ENCODE results near the gene ANO9. TPM values are rescaled to one million over a fixed set of nuclear protein-coding genes. Genes with fewer than 3 reads are reported as not detected.

Gene ANO9
- total and polyA plus RNA-seq, 2 experiments from 2014 or later: 9.0 to 10.2 TPM

DNA sequence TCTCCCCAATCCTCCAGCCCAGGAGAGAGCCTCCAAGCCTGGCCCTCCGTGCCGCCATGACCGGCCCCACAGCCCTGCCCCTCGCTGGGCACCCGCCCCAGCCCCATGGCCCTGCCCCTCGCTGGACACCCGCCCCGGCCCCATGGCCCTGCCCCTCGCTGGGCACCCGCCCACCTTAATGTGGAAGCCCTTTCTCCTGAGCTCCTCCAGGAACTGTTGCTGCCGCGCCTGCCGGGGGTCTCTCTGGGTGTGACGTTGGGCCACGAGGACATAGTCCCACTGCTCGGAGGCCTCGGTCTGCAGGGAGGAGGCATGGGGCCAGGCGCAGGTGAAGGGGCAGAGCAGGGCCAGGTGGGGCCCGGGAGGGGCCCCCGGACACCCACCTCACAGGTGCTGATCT, 8.2 kb downstream of the ANO9 start:
- Histone ChIP-seq H3K27ac (ENCODE audit: low read depth) (no peak overlapping the region), H4K20me1 (replicated peaks; ENCODE audit: insufficient read depth) (no peaks in the 10 kb centered on the region), H3F3A (replicated peaks; ENCODE audit: low read depth) (0 out of 2 replicates have a peak, but pooled peaks cover 2% of the 10 kb centered on the region), H3K4me2 (no peak overlapping the region), H3K79me2 (replicated peaks; ENCODE audit: insufficient read depth) (no peaks in the 10 kb centered on the region), H3K36me3 (ENCODE audit: insufficient read depth) (no peaks in the 10 kb centered on the region), H3K4me1 (ENCODE audit: insufficient read depth) (no peaks in the 10 kb centered on the region), H3K27me3 (ENCODE audit: insufficient read depth) (no peaks in the 10 kb centered on the region), H3K9me2 (ENCODE audit: insufficient read depth) (no peaks in the 10 kb centered on the region), H3K4me3 (no peak overlapping the region), H2AFZ (no peak overlapping the region)
- ATAC-seq (no peak), DNase-seq (ENCODE audit: low spot score) (no peak)
- Mint-ChIP-seq H3K9me3 (peaks cover 13% of the 10 kb centered on the region), H3K27me3 (ENCODE audit: insufficient read depth, low read depth, poor library complexity) (peaks cover 8% of the 10 kb centered on the region), H3K4me3 (no peak overlapping the region), H3K4me1 (peaks cover 2% of the 10 kb centered on the region; the same call in 1 of the 3 replicates), H3K36me3 (ENCODE audit: low read depth) (peaks cover 11% of the 10 kb centered on the region), H3K27ac (no peak overlapping the region)
- TF ChIP-seq STAT1 (IDR thresholded peaks at IDR 0.05; ENCODE audit: unreplicated experiment) (no peak), NANOG (IDR thresholded peaks at IDR 0.05; ENCODE audit: borderline replicate concordance) (no peak), ZNF114 (CRISPR knock-in tag; IDR thresholded peaks at IDR 0.05) (no peak)
- TF ChIP-seq, protein P1, sequence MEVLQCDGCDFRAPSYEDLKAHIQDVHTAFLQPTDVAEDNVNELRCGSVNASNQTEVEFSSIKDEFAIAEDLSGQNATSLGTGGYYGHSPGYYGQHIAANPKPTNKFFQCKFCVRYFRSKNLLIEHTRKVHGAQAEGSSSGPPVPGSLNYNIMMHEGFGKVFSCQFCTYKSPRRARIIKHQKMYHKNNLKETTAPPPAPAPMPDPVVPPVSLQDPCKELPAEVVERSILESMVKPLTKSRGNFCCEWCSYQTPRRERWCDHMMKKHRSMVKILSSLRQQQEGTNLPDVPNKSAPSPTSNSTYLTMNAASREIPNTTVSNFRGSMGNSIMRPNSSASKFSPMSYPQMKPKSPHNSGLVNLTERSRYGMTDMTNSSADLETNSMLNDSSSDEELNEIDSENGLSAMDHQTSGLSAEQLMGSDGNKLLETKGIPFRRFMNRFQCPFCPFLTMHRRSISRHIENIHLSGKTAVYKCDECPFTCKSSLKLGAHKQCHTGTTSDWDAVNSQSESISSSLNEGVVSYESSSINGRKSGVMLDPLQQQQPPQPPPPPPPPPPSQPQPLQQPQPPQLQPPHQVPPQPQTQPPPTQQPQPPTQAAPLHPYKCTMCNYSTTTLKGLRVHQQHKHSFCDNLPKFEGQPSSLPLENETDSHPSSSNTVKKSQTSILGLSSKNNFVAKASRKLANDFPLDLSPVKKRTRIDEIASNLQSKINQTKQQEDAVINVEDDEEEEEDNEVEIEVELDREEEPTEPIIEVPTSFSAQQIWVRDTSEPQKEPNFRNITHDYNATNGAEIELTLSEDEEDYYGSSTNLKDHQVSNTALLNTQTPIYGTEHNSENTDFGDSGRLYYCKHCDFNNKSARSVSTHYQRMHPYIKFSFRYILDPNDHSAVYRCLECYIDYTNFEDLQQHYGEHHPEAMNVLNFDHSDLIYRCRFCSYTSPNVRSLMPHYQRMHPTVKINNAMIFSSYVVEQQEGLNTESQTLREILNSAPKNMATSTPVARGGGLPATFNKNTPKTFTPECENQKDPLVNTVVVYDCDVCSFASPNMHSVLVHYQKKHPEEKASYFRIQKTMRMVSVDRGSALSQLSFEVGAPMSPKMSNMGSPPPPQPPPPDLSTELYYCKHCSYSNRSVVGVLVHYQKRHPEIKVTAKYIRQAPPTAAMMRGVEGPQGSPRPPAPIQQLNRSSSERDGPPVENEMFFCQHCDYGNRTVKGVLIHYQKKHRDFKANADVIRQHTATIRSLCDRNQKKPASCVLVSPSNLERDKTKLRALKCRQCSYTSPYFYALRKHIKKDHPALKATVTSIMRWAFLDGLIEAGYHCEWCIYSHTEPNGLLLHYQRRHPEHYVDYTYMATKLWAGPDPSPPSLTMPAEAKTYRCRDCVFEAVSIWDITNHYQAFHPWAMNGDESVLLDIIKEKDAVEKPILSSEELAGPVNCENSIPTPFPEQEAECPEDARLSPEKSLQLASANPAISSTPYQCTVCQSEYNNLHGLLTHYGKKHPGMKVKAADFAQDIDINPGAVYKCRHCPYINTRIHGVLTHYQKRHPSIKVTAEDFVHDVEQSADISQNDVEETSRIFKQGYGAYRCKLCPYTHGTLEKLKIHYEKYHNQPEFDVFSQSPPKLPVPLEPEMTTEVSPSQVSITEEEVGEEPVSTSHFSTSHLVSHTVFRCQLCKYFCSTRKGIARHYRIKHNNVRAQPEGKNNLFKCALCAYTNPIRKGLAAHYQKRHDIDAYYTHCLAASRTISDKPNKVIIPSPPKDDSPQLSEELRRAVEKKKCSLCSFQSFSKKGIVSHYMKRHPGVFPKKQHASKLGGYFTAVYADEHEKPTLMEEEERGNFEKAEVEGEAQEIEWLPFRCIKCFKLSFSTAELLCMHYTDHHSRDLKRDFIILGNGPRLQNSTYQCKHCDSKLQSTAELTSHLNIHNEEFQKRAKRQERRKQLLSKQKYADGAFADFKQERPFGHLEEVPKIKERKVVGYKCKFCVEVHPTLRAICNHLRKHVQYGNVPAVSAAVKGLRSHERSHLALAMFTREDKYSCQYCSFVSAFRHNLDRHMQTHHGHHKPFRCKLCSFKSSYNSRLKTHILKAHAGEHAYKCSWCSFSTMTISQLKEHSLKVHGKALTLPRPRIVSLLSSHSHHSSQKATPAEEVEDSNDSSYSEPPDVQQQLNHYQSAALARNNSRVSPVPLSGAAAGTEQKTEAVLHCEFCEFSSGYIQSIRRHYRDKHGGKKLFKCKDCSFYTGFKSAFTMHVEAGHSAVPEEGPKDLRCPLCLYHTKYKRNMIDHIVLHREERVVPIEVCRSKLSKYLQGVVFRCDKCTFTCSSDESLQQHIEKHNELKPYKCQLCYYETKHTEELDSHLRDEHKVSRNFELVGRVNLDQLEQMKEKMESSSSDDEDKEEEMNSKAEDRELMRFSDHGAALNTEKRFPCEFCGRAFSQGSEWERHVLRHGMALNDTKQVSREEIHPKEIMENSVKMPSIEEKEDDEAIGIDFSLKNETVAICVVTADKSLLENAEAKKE (CRISPR knock-in tag; IDR thresholded peaks at IDR 0.05): no peak
- TF ChIP-seq, protein P2, sequence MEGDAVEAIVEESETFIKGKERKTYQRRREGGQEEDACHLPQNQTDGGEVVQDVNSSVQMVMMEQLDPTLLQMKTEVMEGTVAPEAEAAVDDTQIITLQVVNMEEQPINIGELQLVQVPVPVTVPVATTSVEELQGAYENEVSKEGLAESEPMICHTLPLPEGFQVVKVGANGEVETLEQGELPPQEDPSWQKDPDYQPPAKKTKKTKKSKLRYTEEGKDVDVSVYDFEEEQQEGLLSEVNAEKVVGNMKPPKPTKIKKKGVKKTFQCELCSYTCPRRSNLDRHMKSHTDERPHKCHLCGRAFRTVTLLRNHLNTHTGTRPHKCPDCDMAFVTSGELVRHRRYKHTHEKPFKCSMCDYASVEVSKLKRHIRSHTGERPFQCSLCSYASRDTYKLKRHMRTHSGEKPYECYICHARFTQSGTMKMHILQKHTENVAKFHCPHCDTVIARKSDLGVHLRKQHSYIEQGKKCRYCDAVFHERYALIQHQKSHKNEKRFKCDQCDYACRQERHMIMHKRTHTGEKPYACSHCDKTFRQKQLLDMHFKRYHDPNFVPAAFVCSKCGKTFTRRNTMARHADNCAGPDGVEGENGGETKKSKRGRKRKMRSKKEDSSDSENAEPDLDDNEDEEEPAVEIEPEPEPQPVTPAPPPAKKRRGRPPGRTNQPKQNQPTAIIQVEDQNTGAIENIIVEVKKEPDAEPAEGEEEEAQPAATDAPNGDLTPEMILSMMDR (conservative IDR thresholded peaks at IDR 0.05; ENCODE audit: low read depth in 2 of 2): no peak
